ENCODE results near the gene METRN.

GRCh38 chr16:740764-741505 is 26.0 kb downstream of the METRN start, which contains the start of gene CIAO3:
- TF ChIP-seq EP300 (IDR thresholded peaks at IDR 0.05), result no peak
- peak; percentile 98 to 99 (median 99) for TF ChIP-seq CTCF (IDR thresholded peaks at IDR 0.05)

All from esophagus muscularis mucosa (tissue), 3 donors.